Panc1 (cell line): ENCODE measurements around the gene RADIL. TPM values are rescaled to one million over a fixed set of nuclear protein-coding genes. Genes with fewer than 3 reads are reported as not detected.

ENCODE experiments used
- ATAC-seq: fragments of 200-7000 bp; cut with Tn5 transposase; 2 replicates; pipeline ENCODE4 v1.9.1; 2020; ENCODE audit warnings: mild to moderate bottlenecking, moderate library complexity
- BruUV-seq: library from RNA; stranded (reverse); fragments of 400-500 nt; replicated peaks from 2 replicates; lab custom pipeline; 2021; lab: Mats Ljungman, UMichigan
- CTCF ChIA-PET: fragments of 300-600 bp; sonication (Branson Sonifier 250); formaldehyde crosslinking; loops from one replicate; lab custom pipeline; 2022; ENCODE audit warnings: antibody characterized with exemption; lab: Charles Lee
- POLR2A ChIA-PET: fragments of 300-600 bp; sonication (Branson Sonifier 250); formaldehyde crosslinking; loops from one replicate; lab custom pipeline; 2022; ENCODE audit warnings: antibody characterized with exemption; lab: Charles Lee
- DNase-seq: peaks from one replicate; pipeline ENCODE4 v3.0.0-alpha.2; 2010; ENCODE audit warnings: low read depth, low spot score
- H3K27ac ChIP-seq: 2 replicates; pipeline ENCODE4 v1.5.1; 2011; ENCODE audit warnings: mild to moderate bottlenecking, low read length, inconsistent platforms
- H3K27me3 ChIP-seq: fragments of 200-500 bp; sonication (Bioruptor generic); 2 replicates; pipeline ENCODE4 v1.6.0; 2014; ENCODE audit warnings: low read length, inconsistent platforms; ENCODE audit not compliant: control insufficient read depth, insufficient read depth
- H3K36me3 ChIP-seq: fragments of 200-500 bp; sonication (Bioruptor generic); 2 replicates; pipeline ENCODE4 v1.5.1; 2014; ENCODE audit warnings: inconsistent platforms, mild to moderate bottlenecking, low read length, moderate library complexity; ENCODE audit not compliant: control insufficient read depth, insufficient read depth
- H3K4me1 ChIP-seq: 2 replicates; pipeline ENCODE4 v1.5.1; 2011; ENCODE audit warnings: inconsistent platforms, mild to moderate bottlenecking, low read length, moderate library complexity; ENCODE audit not compliant: control insufficient read depth, insufficient read depth
- H3K4me3 ChIP-seq, 2 experiments: 2 replicates each; pipeline ENCODE4 v1.5.1; 2011 to 2012; ENCODE audit warnings: low read depth in 2 of 2, low read length in 2 of 2, mild to moderate bottlenecking in 2 of 2, inconsistent platforms in 1 of 2, moderate library complexity in 1 of 2
- H3K9me3 ChIP-seq: fragments of 200-500 bp; sonication (Bioruptor generic); 2 replicates; pipeline ENCODE4 v1.5.1; 2014; ENCODE audit warnings: low read depth, mild to moderate bottlenecking, inconsistent platforms, low read length, moderate library complexity; ENCODE audit not compliant: control insufficient read depth, insufficient read depth
- CTCF ChIP-seq: fragments of 450-650 bp; IDR thresholded peaks from 2 replicates; pipeline ENCODE4 v1.5.1; 2017; ENCODE audit warnings: mild to moderate bottlenecking
- POLR2AphosphoS5 ChIP-seq: IDR thresholded peaks from 2 replicates; pipeline ENCODE4 v1.6.1; 2012; ENCODE audit warnings: mild to moderate bottlenecking, low read depth, low read length, moderate library complexity
- REST ChIP-seq, 2 experiments: IDR thresholded peaks; 2 replicates each; pipeline ENCODE4 v1.6.1; 2011 to 2012; ENCODE audit warnings: low read depth in 2 of 2, control low read depth in 1 of 2, low read length in 1 of 2, mild to moderate bottlenecking in 1 of 2, moderate library complexity in 1 of 2; ENCODE audit not compliant: insufficient read depth in 1 of 2
- SIN3A ChIP-seq: IDR thresholded peaks from 2 replicates; pipeline ENCODE4 v1.6.1; 2012; ENCODE audit warnings: low read depth, mild to moderate bottlenecking, low read length, moderate library complexity, borderline replicate concordance; ENCODE audit not compliant: insufficient read depth
- TCF7L2 ChIP-seq: IDR thresholded peaks from 2 replicates; pipeline ENCODE4 v1.6.1; 2011; ENCODE audit warnings: mild to moderate bottlenecking, low read depth, low read length, inconsistent platforms
- in situ Hi-C: cut with HindIII; loops from 2 replicates; pipeline ENCODE4 v1.10.0; 2016; ENCODE audit warnings: low sequenced_read_pairs, low pct_unique_long_range_greater_than_20kb
- intact Hi-C: fragments of 100-400 bp; cut with micrococcal nuclease; formaldehyde crosslinking; loops from one replicate; pipeline ENCODE4 v1.10.0; 2022; ENCODE audit not compliant: unreplicated experiment
- total RNA-seq: library from RNA; stranded (reverse); gene quantifications from one replicate; pipeline ENCODE4 v1.2.1, GENCODE V29; 2021; ENCODE audit not compliant: unreplicated experiment

The RADIL gene
- total RNA-seq, 1 experiment from 2014 or later: 1.3 TPM

- ChIA-PET CTCF (interaction anchor here (1.3 kb wide), 1 partner anchor 18 kb away, joined by 3 read pairs; no protein-coding TSS in a partner anchor), POLR2A (no interaction called here)
- Histone ChIP-seq H3K27ac (no peak overlapping the region), H3K4me3 (no peak overlapping the region), H3K36me3 (no peaks in the 10 kb centered on the region), H3K4me1 (no peaks in the 10 kb centered on the region), H3K27me3 (0 out of 2 replicates have a peak, but pooled peaks cover 3% of the 10 kb centered on the region), H3K9me3 (no peaks in the 10 kb centered on the region)
- in situ Hi-C loops: no loop called here
- intact Hi-C loops: loop anchor here (5.0 kb wide), 1 partner anchor 233 kb away; no protein-coding TSS in a partner anchor
- peak; percentile 83 for ATAC-seq
- peak; percentile 77 for TF ChIP-seq CTCF
- no peak for TF ChIP-seq TCF7L2
- DNase-seq: peak; percentile 10
- BruUV-seq: no TSS peak
These were observed 34.1 kb downstream of the RADIL start for GRCh38 chr7:4849390-4849789.

- intact Hi-C loops: loop anchor here (5.0 kb wide), 1 partner anchor 237 kb away; no protein-coding TSS in a partner anchor
- in situ Hi-C loops: no loop called here
- BruUV-seq: no TSS peak
- ATAC-seq (peak; percentile 50; the same call in 1 of the 2 replicates), DNase-seq (no peak)
- POLR2A ChIA-PET: interaction anchor here (0.7 kb wide), 1 partner anchor 76 kb away, joined by 9 read pairs; no protein-coding TSS in a partner anchor
- no peaks in the 10 kb centered on the region for H3K36me3 ChIP-seq
- H3K27ac ChIP-seq: no peak overlapping the region
- CTCF ChIA-PET: interaction anchor here (0.6 to 0.9 kb wide), 4 partner anchors 16 to 161 kb away, joined by 3 to 4 read pairs (median 4); no protein-coding TSS in a partner anchor
- 0 out of 2 replicates have a peak, but pooled peaks cover 3% of the 10 kb centered on the region for H3K27me3 ChIP-seq
- 0 out of 2 replicates have a peak, but pooled peaks cover 3% of the 10 kb centered on the region for H3K4me1 ChIP-seq
- H3K4me3 ChIP-seq: peak overlapping the region; percentile 2 to 27; a peak in 2 of 4 replicates
- TF ChIP-seq POLR2AphosphoS5 (no peak), SIN3A (no peak), CTCF (no peak), TCF7L2 (no peak), REST (IDR thresholded peaks at IDR 0.05; ENCODE audit: insufficient read depth in 1 of 2, low read depth in 2 of 2, low read length in 1 of 2) (no peak)
- H3K9me3 ChIP-seq: no peaks in the 10 kb centered on the region
These were observed 37.8 kb downstream of the RADIL start for GRCh38 chr7:4845740-4846142.
